DOHH2 (cell line): ENCODE results near the gene CTNS.

ENCODE experiments used
- H3F3A ChIP-seq: fragments of 200-600 bp; sonication (generic), shearing (Covaris generic); 2 replicates; pipeline ENCODE4 v1.6.0; 2016; ENCODE audit warnings: antibody characterized with exemption, mild to moderate bottlenecking; ENCODE audit not compliant: control insufficient read depth, insufficient read depth
- H3K27ac ChIP-seq: fragments of 200-600 bp; sonication (generic); 2 replicates; pipeline ENCODE4 v1.5.1; 2014; ENCODE audit warnings: low read depth, mild to moderate bottlenecking, low read length, moderate library complexity
- H3K27me3 ChIP-seq: fragments of 200-600 bp; sonication (generic); 2 replicates; pipeline ENCODE4 v1.6.1; 2014; ENCODE audit warnings: mild to moderate bottlenecking, low read length, mixed read lengths; ENCODE audit not compliant: control insufficient read depth
- H3K36me3 ChIP-seq: fragments of 200-600 bp; sonication (generic); 2 replicates; pipeline ENCODE4 v1.6.1; 2014; ENCODE audit warnings: mild to moderate bottlenecking, low read length, moderate library complexity, mixed read lengths; ENCODE audit not compliant: control insufficient read depth
- H3K4me1 ChIP-seq: fragments of 200-600 bp; sonication (generic); 2 replicates; pipeline ENCODE4 v1.6.1; 2014; ENCODE audit warnings: mild to moderate bottlenecking, low read length, mixed read lengths; ENCODE audit not compliant: control insufficient read depth
- H3K4me2 ChIP-seq: fragments of 200-600 bp; sonication (generic); 2 replicates; pipeline ENCODE4 v1.6.0; 2014; ENCODE audit warnings: mild to moderate bottlenecking, low read length, moderate library complexity
- H3K4me3 ChIP-seq: fragments of 200-600 bp; sonication (generic); 2 replicates; pipeline ENCODE4 v1.5.1; 2014; ENCODE audit warnings: mild to moderate bottlenecking, low read length, mixed read lengths
- H3K79me2 ChIP-seq: fragments of 200-600 bp; sonication (generic); 2 replicates; pipeline ENCODE4 v1.6.1; 2014; ENCODE audit warnings: mild to moderate bottlenecking, low read length, mixed read lengths; ENCODE audit not compliant: control insufficient read depth
- H3K9me2 ChIP-seq: fragments of 200-600 bp; sonication (generic); replicated peaks from 2 replicates; pipeline ENCODE4 v1.6.1; 2014; ENCODE audit warnings: mild to moderate bottlenecking, low read length, mixed read lengths; ENCODE audit not compliant: control insufficient read depth
- H3K9me3 ChIP-seq: fragments of 200-600 bp; sonication (generic); 2 replicates; pipeline ENCODE4 v1.6.1; 2014; ENCODE audit warnings: antibody characterized with exemption, low read length, mixed read lengths; ENCODE audit not compliant: control insufficient read depth, insufficient read depth
- H4K20me1 ChIP-seq: fragments of 200-600 bp; sonication (generic); 2 replicates; pipeline ENCODE4 v1.6.0; 2014; ENCODE audit warnings: low read depth, mild to moderate bottlenecking, antibody characterized with exemption, low read length, moderate library complexity; ENCODE audit not compliant: control insufficient read depth, insufficient read depth
- EZH2phosphoT487 ChIP-seq: fragments of 200-600 bp; sonication (generic); IDR thresholded peaks from 2 replicates; pipeline ENCODE4 v1.6.1; 2017; ENCODE audit warnings: borderline replicate concordance, mild to moderate bottlenecking, antibody characterized with exemption, low read length, moderate library complexity, mixed read lengths
- TF ChIP-seq, protein P1 (sequence below): fragments of 200-600 bp; sonication (generic); IDR thresholded peaks from one replicate; pipeline ENCODE4 v1.5.1; 2014; ENCODE audit warnings: antibody characterized with exemption, mild to moderate bottlenecking, low read depth, low read length; ENCODE audit not compliant: poor library complexity, severe bottlenecking

Gene CTNS

DNA sequence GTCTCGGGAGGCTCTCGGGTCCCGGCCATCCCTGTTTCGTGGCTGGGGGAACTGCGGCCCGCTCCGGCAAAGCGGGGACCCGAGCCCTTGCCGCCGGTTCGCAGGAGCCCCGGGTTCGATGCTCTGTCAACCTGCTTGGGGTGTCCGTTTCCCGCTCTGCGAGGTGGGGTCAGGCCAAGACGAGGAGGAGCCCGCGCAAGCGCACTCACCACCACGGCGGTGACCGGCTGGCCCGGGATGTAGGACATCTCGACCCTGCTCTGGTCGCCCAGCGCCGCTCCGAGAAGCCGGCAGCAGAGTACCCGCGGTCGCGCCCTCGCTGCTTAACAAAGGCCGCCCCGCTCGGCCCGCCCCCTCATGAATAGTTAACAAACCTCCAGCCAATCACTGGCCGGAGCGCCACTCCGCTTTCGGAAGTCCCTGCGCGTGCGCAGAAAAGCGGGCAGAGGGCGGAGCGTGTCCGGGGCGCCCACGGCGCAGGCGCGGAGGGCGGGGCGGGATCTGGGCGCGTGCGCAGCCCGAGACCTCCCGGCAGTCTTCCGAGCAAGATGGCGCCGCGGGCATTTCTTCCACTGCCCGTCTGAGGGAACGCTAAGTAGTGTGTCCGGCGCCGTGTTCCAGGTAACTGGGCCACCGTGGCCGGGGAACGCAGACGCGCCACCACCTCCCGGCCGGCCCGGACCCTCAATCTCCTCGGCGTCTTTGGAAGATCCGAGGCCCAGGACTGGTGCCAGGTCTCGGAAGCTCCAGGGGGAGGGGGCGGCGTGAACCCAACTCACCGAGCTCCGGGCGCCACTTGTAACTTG lies 31.9 kb downstream of the CTNS start, which contains the start of the genes EMC6 and TAX1BP3:
Gene EMC6 (plus strand): TSS at position 534 of the 806 bp plus-strand sequence. CDS start 335 bp downstream, outside the sequence.
Gene TAX1BP3 (minus strand): TSS at position 300 of the 806 bp plus-strand sequence. CDS start 52 bp downstream, at position 248.
- Histone ChIP-seq H3K27me3 (no peaks in the 10 kb centered on the region), H3F3A (peaks cover 16% of the 10 kb centered on the region), H3K9me2 (no peaks in the 10 kb centered on the region), H3K4me2 (peak within 1 kb of the TSS; percentile 84), H3K36me3 (peaks cover 35% of the 10 kb centered on the region), H3K27ac (peak within 1 kb of the TSS; percentile 33), H3K79me2 (peaks cover 45% of the 10 kb centered on the region), H3K4me1 (peaks cover 19% of the 10 kb centered on the region), H3K4me3 (peak within 1 kb of the TSS; percentile 94), H4K20me1 (peaks cover 4% of the 10 kb centered on the region; the same call in 1 of the 2 replicates), H3K9me3 (no peaks in the 10 kb centered on the region)
- no peak for TF ChIP-seq EZH2phosphoT487
- TF ChIP-seq, protein P1, sequence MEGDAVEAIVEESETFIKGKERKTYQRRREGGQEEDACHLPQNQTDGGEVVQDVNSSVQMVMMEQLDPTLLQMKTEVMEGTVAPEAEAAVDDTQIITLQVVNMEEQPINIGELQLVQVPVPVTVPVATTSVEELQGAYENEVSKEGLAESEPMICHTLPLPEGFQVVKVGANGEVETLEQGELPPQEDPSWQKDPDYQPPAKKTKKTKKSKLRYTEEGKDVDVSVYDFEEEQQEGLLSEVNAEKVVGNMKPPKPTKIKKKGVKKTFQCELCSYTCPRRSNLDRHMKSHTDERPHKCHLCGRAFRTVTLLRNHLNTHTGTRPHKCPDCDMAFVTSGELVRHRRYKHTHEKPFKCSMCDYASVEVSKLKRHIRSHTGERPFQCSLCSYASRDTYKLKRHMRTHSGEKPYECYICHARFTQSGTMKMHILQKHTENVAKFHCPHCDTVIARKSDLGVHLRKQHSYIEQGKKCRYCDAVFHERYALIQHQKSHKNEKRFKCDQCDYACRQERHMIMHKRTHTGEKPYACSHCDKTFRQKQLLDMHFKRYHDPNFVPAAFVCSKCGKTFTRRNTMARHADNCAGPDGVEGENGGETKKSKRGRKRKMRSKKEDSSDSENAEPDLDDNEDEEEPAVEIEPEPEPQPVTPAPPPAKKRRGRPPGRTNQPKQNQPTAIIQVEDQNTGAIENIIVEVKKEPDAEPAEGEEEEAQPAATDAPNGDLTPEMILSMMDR = no peak

DNA sequence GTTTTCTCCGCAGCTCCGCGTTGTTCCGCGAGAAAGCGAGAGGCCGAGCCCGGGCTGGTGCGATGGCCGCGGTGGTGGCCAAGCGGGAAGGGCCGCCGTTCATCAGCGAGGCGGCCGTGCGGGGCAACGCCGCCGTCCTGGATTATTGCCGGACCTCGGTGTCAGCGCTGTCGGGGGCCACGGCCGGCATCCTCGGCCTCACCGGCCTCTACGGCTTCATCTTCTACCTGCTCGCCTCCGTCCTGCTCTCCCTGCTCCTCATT lies 32.5 kb downstream of the CTNS start:
- H3K9me3 ChIP-seq = no peaks in the 10 kb centered on the region
- peaks cover 4% of the 10 kb centered on the region; the same call in 1 of the 2 replicates for H4K20me1 ChIP-seq
- H3K27ac ChIP-seq = peak overlapping the region; percentile 33
- H3K4me1 ChIP-seq = peaks cover 19% of the 10 kb centered on the region
- peaks cover 16% of the 10 kb centered on the region for H3F3A ChIP-seq
- no peaks in the 10 kb centered on the region for H3K27me3 ChIP-seq
- no peaks in the 10 kb centered on the region for H3K9me2 ChIP-seq
- TF ChIP-seq EZH2phosphoT487 = no peak
- TF ChIP-seq, protein P1 = no peak
- H3K36me3 ChIP-seq = peaks cover 37% of the 10 kb centered on the region
- H3K4me3 ChIP-seq = peak overlapping the region; percentile 94
- peaks cover 45% of the 10 kb centered on the region for H3K79me2 ChIP-seq
- peak overlapping the region; percentile 84 for H3K4me2 ChIP-seq

GRCh38 chr17:3669548-3669947 lies 33.0 kb downstream of the CTNS start:
- peaks cover 45% of the 10 kb centered on the region for H3K79me2 ChIP-seq
- H3K4me1 ChIP-seq = peaks cover 19% of the 10 kb centered on the region
- peaks cover 16% of the 10 kb centered on the region for H3F3A ChIP-seq
- no peaks in the 10 kb centered on the region for H3K9me2 ChIP-seq
- H3K4me2 ChIP-seq = peak overlapping the region; percentile 84
- H3K9me3 ChIP-seq = no peaks in the 10 kb centered on the region
- peaks cover 4% of the 10 kb centered on the region; the same call in 1 of the 2 replicates for H4K20me1 ChIP-seq
- no peaks in the 10 kb centered on the region for H3K27me3 ChIP-seq
- TF ChIP-seq, protein P1 = no peak
- TF ChIP-seq EZH2phosphoT487 = no peak
- peaks cover 37% of the 10 kb centered on the region for H3K36me3 ChIP-seq
- H3K4me3 ChIP-seq = peak overlapping the region; percentile 94
- H3K27ac ChIP-seq = peak overlapping the region; percentile 33; the same call in 1 of the 2 replicates
